SK-N-SH treated with all-trans-retinoic acid at 6 μM for 48 hours (cell line): ENCODE results near the gene SLC10A2.

Experiments
- ARNTL ChIP-seq: fragments of 450-650 bp; formaldehyde crosslinking; IDR thresholded peaks from 2 replicates; pipeline ENCODE4 v1.5.0; 2020; ENCODE audit warnings: low read depth, mild to moderate bottlenecking, moderate library complexity, borderline replicate concordance
- BACH2 ChIP-seq: fragments of 250-450 bp; sonication (Bioruptor Pico); IDR thresholded peaks from 2 replicates; pipeline ENCODE4 v1.9.0; 2021; ENCODE audit warnings: mild to moderate bottlenecking, borderline replicate concordance
- CSDC2 ChIP-seq: fragments of 250-450 bp; sonication (Bioruptor Pico); IDR thresholded peaks from 2 replicates; pipeline ENCODE4 v1.5.0; 2020; ENCODE audit warnings: mild to moderate bottlenecking, moderate library complexity
- CSRNP3 ChIP-seq: fragments of 250-450 bp; sonication (Bioruptor Pico); IDR thresholded peaks from 2 replicates; pipeline ENCODE4 v1.5.1; 2021; ENCODE audit warnings: mild to moderate bottlenecking, moderate library complexity
- ESRRG ChIP-seq: fragments of 250-450 bp; sonication (Bioruptor Pico); IDR thresholded peaks from 2 replicates; pipeline ENCODE4 v1.6.1; 2021; ENCODE audit warnings: mild to moderate bottlenecking
- OSR1 ChIP-seq: fragments of 250-450 bp; sonication (Bioruptor Pico); IDR thresholded peaks from 2 replicates; pipeline ENCODE4 v1.8.0; 2022; ENCODE audit warnings: moderate library complexity, mild to moderate bottlenecking, inconsistent platforms
- PATZ1 ChIP-seq: fragments of 250-450 bp; sonication (Bioruptor Pico); IDR thresholded peaks from 2 replicates; pipeline ENCODE4 v1.8.0; 2020; ENCODE audit warnings: mild to moderate bottlenecking, moderate library complexity, borderline replicate concordance
- POU6F1 ChIP-seq: fragments of 250-450 bp; sonication (Bioruptor Pico); IDR thresholded peaks from 2 replicates; pipeline ENCODE4 v1.8.0; 2021; ENCODE audit warnings: low read depth, mild to moderate bottlenecking, moderate library complexity, borderline replicate concordance
- RARB ChIP-seq: fragments of 250-450 bp; sonication (Bioruptor Pico); IDR thresholded peaks from 2 replicates; pipeline ENCODE4 v1.8.0; 2021; ENCODE audit warnings: mild to moderate bottlenecking, moderate library complexity
- TCF4 ChIP-seq: fragments of 250-450 bp; sonication (Bioruptor Pico); IDR thresholded peaks from 2 replicates; pipeline ENCODE4 v1.8.0; 2021; ENCODE audit warnings: mild to moderate bottlenecking, moderate library complexity, borderline replicate concordance
- ZFP3 ChIP-seq: fragments of 250-450 bp; sonication (Bioruptor Pico); IDR thresholded peaks from 2 replicates; pipeline ENCODE4 v1.5.0; 2020; ENCODE audit warnings: mild to moderate bottlenecking, moderate library complexity
- ZFP30 ChIP-seq: fragments of 450-650 bp; formaldehyde crosslinking; IDR thresholded peaks from 2 replicates; pipeline ENCODE4 v1.5.0; 2022; ENCODE audit warnings: mild to moderate bottlenecking, moderate library complexity
- ZNF8 ChIP-seq: fragments of 450-650 bp; formaldehyde crosslinking; IDR thresholded peaks from 2 replicates; pipeline ENCODE4 v1.5.0; 2020; ENCODE audit warnings: mild to moderate bottlenecking, moderate library complexity

- TF ChIP-seq BACH2: no peak
- no peak for TF ChIP-seq ZNF8 (CRISPR knock-in tag)
- TF ChIP-seq TCF4 (CRISPR knock-in tag): no peak
- TF ChIP-seq POU6F1 (CRISPR knock-in tag): no peak
- no peak for TF ChIP-seq PATZ1 (CRISPR knock-in tag)
- no peak for TF ChIP-seq CSDC2
- TF ChIP-seq ZFP3 (CRISPR knock-in tag): no peak
- no peak for TF ChIP-seq ZFP30 (CRISPR knock-in tag)
- TF ChIP-seq OSR1 (CRISPR knock-in tag): no peak
- TF ChIP-seq ESRRG (CRISPR knock-in tag): no peak
- no peak for TF ChIP-seq ARNTL (CRISPR knock-in tag)
- no peak for TF ChIP-seq RARB (CRISPR knock-in tag)
- TF ChIP-seq CSRNP3 (CRISPR knock-in tag): no peak
Observed at GRCh38 chr13:103036268-103036667, 29.9 kb downstream of the SLC10A2 start.
